NCI-H2171 treated with DMSO at 0.1 percent for 48 hours (cell line): ENCODE results near the gene EIF2A.
A peak's percentile ranks its signal among the peaks of the same experiment; 100 is the strongest.

ENCODE experiments used
- DNase-seq: peaks from one replicate; lab custom pipeline; 2025; lab: John Stamatoyannopoulos, UW

Gene EIF2A

GRCh38 chr3:150602426-150603152 is 56.0 kb downstream of the EIF2A start:
- no peak for DNase-seq

GRCh38 chr3:150603153-150603979 is 56.8 kb downstream of the EIF2A start, which contains the start of gene SELENOT:
Gene SELENOT, plus strand, starts transcription at chr3:150603321. Its CDS starts 42 bp downstream, at chr3:150603363.
- DNase-seq: peak; percentile 96

GRCh38 chr3:150603980-150604319 is 57.4 kb downstream of the EIF2A start:
- DNase-seq: peak; percentile 55

- DNase-seq: no peak
Observed at GRCh38 chr3:150605998-150606641, 59.5 kb downstream of the EIF2A start.

GRCh38 chr3:150607267-150608065 is 60.9 kb downstream of the EIF2A start:
- DNase-seq: no peak

- DNase-seq: no peak
Observed at GRCh38 chr3:150609988-150610387, 63.4 kb downstream of the EIF2A start.

- DNase-seq: no peak
Observed at GRCh38 chr3:150610785-150611184, 64.2 kb downstream of the EIF2A start.

GRCh38 chr3:150611666-150612065 is 65.1 kb downstream of the EIF2A start:
- no peak for DNase-seq

- no peak for DNase-seq
Observed at GRCh38 chr3:150612494-150612893, 65.9 kb downstream of the EIF2A start.

GRCh38 chr3:150613034-150613433 is 66.4 kb downstream of the EIF2A start:
- DNase-seq: no peak

- DNase-seq: no peak
Observed at GRCh38 chr3:150613709-150614480, 67.3 kb downstream of the EIF2A start.

- DNase-seq: no peak
Observed at GRCh38 chr3:150620002-150620689, 73.6 kb downstream of the EIF2A start.

GRCh38 chr3:150622955-150623354 is 76.4 kb downstream of the EIF2A start:
- DNase-seq: peak; percentile 67

GRCh38 chr3:150623945-150624344 is 77.4 kb downstream of the EIF2A start:
- DNase-seq: no peak

GRCh38 chr3:150626148-150626930 is 79.8 kb downstream of the EIF2A start:
- no peak for DNase-seq

GRCh38 chr3:150627557-150627956 is 81.0 kb downstream of the EIF2A start:
- DNase-seq: peak; percentile 82

GRCh38 chr3:150631515-150632221 is 85.1 kb downstream of the EIF2A start:
- DNase-seq: no peak

GRCh38 chr3:150635076-150635475 is 88.5 kb downstream of the EIF2A start:
- no peak for DNase-seq

- no peak for DNase-seq
Observed at GRCh38 chr3:150635526-150635925, 88.9 kb downstream of the EIF2A start.
